ENCODE data around the gene SDS. TPM values are rescaled to one million over a fixed set of nuclear protein-coding genes. Genes with fewer than 3 reads are reported as not detected.

SDS gene
- total and polyA plus RNA-seq, 2 donors (not counting 3 experiments of a cell fraction or from before 2014, with no cell fraction given) = not detected

DNA sequence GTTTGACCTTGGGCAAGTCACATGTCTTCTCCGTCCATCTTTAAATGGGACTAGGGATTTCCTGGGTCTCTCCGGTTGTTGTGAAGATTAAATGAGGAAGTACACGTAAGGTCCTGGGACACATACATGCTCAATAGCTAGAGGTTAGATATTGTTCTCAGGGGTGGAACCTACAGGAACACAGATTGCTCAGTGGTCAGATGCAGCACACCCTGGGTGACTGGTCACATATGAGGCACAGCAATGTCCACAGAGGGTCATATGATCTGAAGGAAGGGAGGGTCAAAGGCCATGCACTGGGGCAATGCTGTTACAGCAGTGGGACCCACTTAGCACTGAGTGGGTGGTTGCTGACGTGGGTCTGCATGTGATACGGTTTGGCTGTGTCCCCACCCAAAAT is 57.3 kb downstream of the SDS start:
- ChIA-PET CTCF (interaction anchor here (2.6 kb wide), 1 partner anchor 79 kb away, joined by 7 read pairs; no protein-coding TSS in a partner anchor), POLR2A (no interaction called here)
- H4K20me1 ChIP-seq (replicated peaks; ENCODE audit: control insufficient read depth, extremely low read depth, insufficient read depth, low read length) = no peaks in the 10 kb centered on the region
- FAIRE-seq = no peak
- dilution Hi-C loops (cut with MboI; ENCODE audit: extremely low pct_ligation_motif_present, low sequenced_read_pairs) (no loop called here), intact Hi-C loops (cut with micrococcal nuclease) (no loop called here)
- no peak overlapping the region for H3K4me2 ChIP-seq (ENCODE audit: insufficient read depth, low read length)
- no peak for TF ChIP-seq FOS (IDR thresholded peaks at IDR 0.05; ENCODE audit: borderline replicate concordance, insufficient read depth, low read length)
- TF ChIP-seq MYC (IDR thresholded peaks at IDR 0.05; ENCODE audit: low read depth, low read length) = no peak
- no peak for TF ChIP-seq EZH2 (IDR thresholded peaks at IDR 0.05; ENCODE audit: borderline replicate concordance, low read depth, low read length, severe bottlenecking)
- TF ChIP-seq, protein P1, sequence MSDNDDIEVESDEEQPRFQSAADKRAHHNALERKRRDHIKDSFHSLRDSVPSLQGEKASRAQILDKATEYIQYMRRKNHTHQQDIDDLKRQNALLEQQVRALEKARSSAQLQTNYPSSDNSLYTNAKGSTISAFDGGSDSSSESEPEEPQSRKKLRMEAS (IDR thresholded peaks at IDR 0.05; ENCODE audit: insufficient read depth, insufficient read length) = no peak
- no peak for TF ChIP-seq GATA2 (IDR thresholded peaks at IDR 0.05; ENCODE audit: insufficient read depth, insufficient read length, low read depth, low read length)
- no peak for TF ChIP-seq POLR2A (IDR thresholded peaks at IDR 0.05; ENCODE audit: low read depth, low read length)
- TF ChIP-seq, protein P2, sequence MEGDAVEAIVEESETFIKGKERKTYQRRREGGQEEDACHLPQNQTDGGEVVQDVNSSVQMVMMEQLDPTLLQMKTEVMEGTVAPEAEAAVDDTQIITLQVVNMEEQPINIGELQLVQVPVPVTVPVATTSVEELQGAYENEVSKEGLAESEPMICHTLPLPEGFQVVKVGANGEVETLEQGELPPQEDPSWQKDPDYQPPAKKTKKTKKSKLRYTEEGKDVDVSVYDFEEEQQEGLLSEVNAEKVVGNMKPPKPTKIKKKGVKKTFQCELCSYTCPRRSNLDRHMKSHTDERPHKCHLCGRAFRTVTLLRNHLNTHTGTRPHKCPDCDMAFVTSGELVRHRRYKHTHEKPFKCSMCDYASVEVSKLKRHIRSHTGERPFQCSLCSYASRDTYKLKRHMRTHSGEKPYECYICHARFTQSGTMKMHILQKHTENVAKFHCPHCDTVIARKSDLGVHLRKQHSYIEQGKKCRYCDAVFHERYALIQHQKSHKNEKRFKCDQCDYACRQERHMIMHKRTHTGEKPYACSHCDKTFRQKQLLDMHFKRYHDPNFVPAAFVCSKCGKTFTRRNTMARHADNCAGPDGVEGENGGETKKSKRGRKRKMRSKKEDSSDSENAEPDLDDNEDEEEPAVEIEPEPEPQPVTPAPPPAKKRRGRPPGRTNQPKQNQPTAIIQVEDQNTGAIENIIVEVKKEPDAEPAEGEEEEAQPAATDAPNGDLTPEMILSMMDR (IDR thresholded peaks at IDR 0.05; ENCODE audit: extremely low read depth in 1 of 2, insufficient read depth in 1 of 2, low read depth in 1 of 2, low read length in 2 of 2) = no peak
- TF ChIP-seq JUN (IDR thresholded peaks at IDR 0.05; ENCODE audit: borderline replicate concordance, insufficient read depth, insufficient read length, low read depth) = no peak
- TF ChIP-seq POLR2AphosphoS5 (IDR thresholded peaks at IDR 0.05; ENCODE audit: insufficient read depth, low read depth, low read length) = no peak
- H3K27me3 ChIP-seq (ENCODE audit: control insufficient read depth in 2 of 2, insufficient read depth in 2 of 2, low read length in 2 of 2) = no peaks in the 10 kb centered on the region
- H3K27ac ChIP-seq (ENCODE audit: insufficient read depth, low read depth, low read length) = no peak overlapping the region
- no peaks in the 10 kb centered on the region for H3K36me3 ChIP-seq (ENCODE audit: control insufficient read depth in 2 of 2, extremely low read depth in 1 of 2, insufficient read depth in 2 of 2, low read length in 2 of 2)
- no peak for DNase-seq (ENCODE audit: low read depth, low spot score)
- no peaks in the 10 kb centered on the region for H3K9me1 ChIP-seq (replicated peaks; ENCODE audit: control insufficient read depth, extremely low read depth, insufficient read depth, low read length)
- no peak overlapping the region for H2AFZ ChIP-seq (ENCODE audit: low read depth, low read length)
- H3K4me3 ChIP-seq (replicated peaks in 1 of 3; ENCODE audit: insufficient read depth in 1 of 3, low read depth in 1 of 3, low read length in 3 of 3) = no peak overlapping the region
- H3K9ac ChIP-seq (replicated peaks; ENCODE audit: extremely low read depth, insufficient read depth, low read length) = no peak overlapping the region
- H3K4me1 ChIP-seq (ENCODE audit: control insufficient read depth, extremely low read depth, insufficient read depth, low read length) = no peaks in the 10 kb centered on the region
- BruUV-seq (replicated peaks) = no TSS peak
- H3K9me3 ChIP-seq (replicated peaks; ENCODE audit: control insufficient read depth, insufficient read depth, low read length) = no peaks in the 10 kb centered on the region
- H3K79me2 ChIP-seq (ENCODE audit: control insufficient read depth, insufficient read depth, low read length) = no peaks in the 10 kb centered on the region
